HL-60 (cell line): ENCODE measurements around the gene PRDX4.

ENCODE experiments used
- DNase-seq, 2 experiments: peaks; one replicate each; pipeline ENCODE4 v3.0.0-alpha.2; 2010 to 2020; ENCODE audit warnings: low read depth in 1 of 2, low spot score in 1 of 2
- H3K27ac ChIP-seq: fragments of 250-450 bp; sonication (Bioruptor Pico); replicated peaks from 2 replicates; pipeline ENCODE4 v1.5.1; 2020; ENCODE audit warnings: mild to moderate bottlenecking, moderate library complexity
- H3K27me3 ChIP-seq: fragments of 250-450 bp; sonication (Bioruptor Pico); 2 replicates; pipeline ENCODE4 v1.5.1; 2021; ENCODE audit warnings: mild to moderate bottlenecking, moderate library complexity; ENCODE audit not compliant: insufficient read depth, poor library complexity, severe bottlenecking
- H3K4me3 ChIP-seq: replicated peaks from 2 replicates; pipeline ENCODE4 v1.5.1; 2011; ENCODE audit warnings: mild to moderate bottlenecking, control low read depth, low read length; ENCODE audit not compliant: insufficient read depth
- CTCF ChIP-seq: IDR thresholded peaks from one replicate; pipeline ENCODE4 v1.5.1; 2011; ENCODE audit warnings: low read length, control low read depth, inconsistent platforms; ENCODE audit not compliant: insufficient read depth
- GABPA ChIP-seq: IDR thresholded peaks from 2 replicates; pipeline ENCODE4 v1.6.1; 2012; ENCODE audit warnings: low read depth
- POLR2AphosphoS5 ChIP-seq: IDR thresholded peaks from 2 replicates; pipeline ENCODE4 v1.6.1; 2012; ENCODE audit warnings: low read depth
- SPI1 ChIP-seq: IDR thresholded peaks from 2 replicates; pipeline ENCODE4 v1.6.1; 2012; ENCODE audit warnings: low read depth, mild to moderate bottlenecking, borderline replicate concordance
- TF ChIP-seq, protein P1 (sequence below): IDR thresholded peaks from 2 replicates; pipeline ENCODE4 v1.6.1; 2012; ENCODE audit warnings: low read depth; ENCODE audit not compliant: insufficient replicate concordance

Gene PRDX4

DNA sequence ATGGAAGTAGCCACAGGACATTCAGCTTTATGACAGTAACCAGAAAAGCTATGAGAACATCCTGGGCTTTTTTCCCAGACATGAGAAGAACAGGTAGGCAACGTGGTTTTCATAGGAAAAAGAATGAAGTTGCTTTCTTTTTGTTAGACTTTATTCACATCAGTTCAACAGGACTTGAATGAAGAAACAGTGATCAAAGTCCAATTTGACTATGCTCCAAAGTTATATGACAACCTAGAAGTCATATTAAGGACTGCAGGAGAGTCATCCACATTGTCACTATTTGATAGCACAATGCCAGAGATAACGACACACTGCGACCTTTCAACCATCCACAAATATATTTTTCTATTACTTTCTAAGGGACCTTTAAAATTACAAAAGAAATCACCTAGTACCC is 39.2 kb upstream of the PRDX4 start:
- Histone ChIP-seq H3K27me3 (no peaks in the 10 kb centered on the region), H3K27ac (no peak overlapping the region), H3K4me3 (no peak overlapping the region)
- no peak for DNase-seq
- TF ChIP-seq POLR2AphosphoS5, result no peak
- no peak for TF ChIP-seq CTCF
- TF ChIP-seq SPI1, result no peak
- TF ChIP-seq, protein P1, sequence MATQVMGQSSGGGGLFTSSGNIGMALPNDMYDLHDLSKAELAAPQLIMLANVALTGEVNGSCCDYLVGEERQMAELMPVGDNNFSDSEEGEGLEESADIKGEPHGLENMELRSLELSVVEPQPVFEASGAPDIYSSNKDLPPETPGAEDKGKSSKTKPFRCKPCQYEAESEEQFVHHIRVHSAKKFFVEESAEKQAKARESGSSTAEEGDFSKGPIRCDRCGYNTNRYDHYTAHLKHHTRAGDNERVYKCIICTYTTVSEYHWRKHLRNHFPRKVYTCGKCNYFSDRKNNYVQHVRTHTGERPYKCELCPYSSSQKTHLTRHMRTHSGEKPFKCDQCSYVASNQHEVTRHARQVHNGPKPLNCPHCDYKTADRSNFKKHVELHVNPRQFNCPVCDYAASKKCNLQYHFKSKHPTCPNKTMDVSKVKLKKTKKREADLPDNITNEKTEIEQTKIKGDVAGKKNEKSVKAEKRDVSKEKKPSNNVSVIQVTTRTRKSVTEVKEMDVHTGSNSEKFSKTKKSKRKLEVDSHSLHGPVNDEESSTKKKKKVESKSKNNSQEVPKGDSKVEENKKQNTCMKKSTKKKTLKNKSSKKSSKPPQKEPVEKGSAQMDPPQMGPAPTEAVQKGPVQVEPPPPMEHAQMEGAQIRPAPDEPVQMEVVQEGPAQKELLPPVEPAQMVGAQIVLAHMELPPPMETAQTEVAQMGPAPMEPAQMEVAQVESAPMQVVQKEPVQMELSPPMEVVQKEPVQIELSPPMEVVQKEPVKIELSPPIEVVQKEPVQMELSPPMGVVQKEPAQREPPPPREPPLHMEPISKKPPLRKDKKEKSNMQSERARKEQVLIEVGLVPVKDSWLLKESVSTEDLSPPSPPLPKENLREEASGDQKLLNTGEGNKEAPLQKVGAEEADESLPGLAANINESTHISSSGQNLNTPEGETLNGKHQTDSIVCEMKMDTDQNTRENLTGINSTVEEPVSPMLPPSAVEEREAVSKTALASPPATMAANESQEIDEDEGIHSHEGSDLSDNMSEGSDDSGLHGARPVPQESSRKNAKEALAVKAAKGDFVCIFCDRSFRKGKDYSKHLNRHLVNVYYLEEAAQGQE, result no peak
- no peak for TF ChIP-seq GABPA

DNA sequence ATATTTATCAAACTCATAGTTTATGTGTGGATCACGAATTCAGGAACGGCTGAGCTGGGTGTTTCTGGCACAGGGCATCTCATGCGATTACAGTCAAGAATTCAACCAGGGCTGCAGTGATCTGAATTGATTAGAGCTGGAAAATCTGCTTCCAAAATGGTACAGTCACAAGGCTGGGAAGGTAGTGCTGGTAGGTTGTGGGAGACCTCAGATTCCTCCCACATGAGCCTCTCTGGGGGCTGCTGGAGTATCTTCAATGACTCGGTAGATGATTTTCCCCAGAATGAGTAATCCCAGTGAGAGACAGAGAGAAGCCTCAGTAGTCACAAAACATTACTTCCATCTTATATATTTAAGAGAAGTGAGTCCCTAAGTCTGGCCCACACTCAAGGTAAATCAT is 36.2 kb upstream of the PRDX4 start:
- TF ChIP-seq POLR2AphosphoS5 (no peak), CTCF (no peak), SPI1 (no peak), GABPA (no peak)
- TF ChIP-seq, protein P1, result no peak

DNA sequence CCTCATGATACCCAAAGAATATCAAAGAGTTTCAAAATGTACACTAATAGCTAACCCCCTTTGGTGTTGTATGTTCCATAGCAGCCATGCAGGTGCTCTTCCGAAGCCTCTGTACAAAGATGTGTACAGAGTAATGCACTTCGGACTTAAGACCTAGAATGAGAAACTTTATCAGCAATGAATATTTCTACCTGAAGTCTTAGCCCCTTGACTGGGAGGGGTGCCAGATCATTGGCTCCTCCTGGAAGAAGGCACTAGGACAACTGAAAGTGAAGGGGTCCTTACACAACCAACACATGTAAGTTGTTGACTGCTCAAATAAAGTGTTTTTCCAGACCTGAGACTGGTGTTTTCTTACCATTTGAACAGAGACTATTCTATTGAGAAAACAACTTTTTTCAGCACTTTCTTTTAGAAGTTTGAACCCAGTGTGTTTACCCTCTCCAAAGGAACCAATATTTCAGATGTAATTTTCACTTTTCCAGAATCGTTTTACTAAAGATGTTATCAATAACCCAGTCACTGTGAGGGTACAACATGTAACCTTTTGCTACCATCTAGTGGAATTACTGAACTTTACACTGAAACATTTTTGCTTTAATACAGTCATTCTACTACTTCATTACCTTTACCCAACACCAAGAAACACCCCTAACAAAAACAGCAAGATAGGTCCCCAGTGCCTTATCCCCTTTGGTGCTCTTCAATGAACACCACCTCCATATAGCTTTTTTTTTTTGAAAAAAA is 33.3 kb upstream of the PRDX4 start:
- no peaks in the 10 kb centered on the region for H3K27me3 ChIP-seq
- no peak overlapping the region for H3K4me3 ChIP-seq
- TF ChIP-seq, protein P1, result no peak
- TF ChIP-seq SPI1, result no peak
- TF ChIP-seq GABPA, result no peak
- TF ChIP-seq POLR2AphosphoS5, result no peak
- no peak for TF ChIP-seq CTCF
- no peak overlapping the region for H3K27ac ChIP-seq
- no peak for DNase-seq

More for the DNA sequence above, 36.2 kb upstream of the PRDX4 start:
- DNase-seq, result no peak
- H3K27ac ChIP-seq, result no peak overlapping the region
- H3K4me3 ChIP-seq, result no peak overlapping the region
- H3K27me3 ChIP-seq, result no peaks in the 10 kb centered on the region
